Natural killer cell (primary cell): ENCODE data around the gene CLEC17A. TPM values are rescaled to one million over a fixed set of nuclear protein-coding genes. Genes with fewer than 3 reads are reported as not detected.

Source experiments
- ATAC-seq, 3 donors: fragments of 150-1000 bp in 2 of 3; fragments of 200-7000 bp in 1 of 3; cut with Tn5 transposase; 1 replicate in 1 of 3; 2 replicates in 2 of 3; pipeline ENCODE4 v1.10.0; 2021; ENCODE audit warnings: mild to moderate bottlenecking in 2 of 3, moderate library complexity in 2 of 3
- DNase-seq, 2 donors: peaks; one replicate each; pipeline versions ENCODE4 v3.0.0 to v3.0.0-alpha.2; 2013 to 2021; ENCODE audit warnings: mixed read lengths in 1 of 2
- H3K27ac ChIP-seq: one replicate; pipeline ENCODE4 v1.5.1; 2013; ENCODE audit warnings: mild to moderate bottlenecking, low read length
- H3K27me3 ChIP-seq: one replicate; pipeline ENCODE4 v1.6.1; 2013; ENCODE audit warnings: low read length; ENCODE audit not compliant: control insufficient read depth, insufficient read depth
- H3K36me3 ChIP-seq: one replicate; pipeline ENCODE4 v1.6.1; 2013; ENCODE audit warnings: low read length; ENCODE audit not compliant: control insufficient read depth, insufficient read depth
- H3K4me1 ChIP-seq: one replicate; pipeline ENCODE4 v1.6.1; 2013; ENCODE audit warnings: low read length; ENCODE audit not compliant: control insufficient read depth, insufficient read depth
- H3K4me3 ChIP-seq: one replicate; pipeline ENCODE4 v1.5.1; 2013; ENCODE audit warnings: low read length
- H3K9me3 ChIP-seq: one replicate; pipeline ENCODE4 v1.6.1; 2013; ENCODE audit warnings: low read length; ENCODE audit not compliant: control insufficient read depth, insufficient read depth
- H3K27ac Mint-ChIP-seq, 2 donors: one replicate each; pipeline ENCODE4 v1.8.0; 2022; ENCODE audit warnings: mild to moderate bottlenecking in 2 of 2, mixed read lengths in 2 of 2, moderate library complexity in 1 of 2
- H3K27me3 Mint-ChIP-seq, 2 donors: one replicate each; pipeline ENCODE4 v1.8.0; 2022; ENCODE audit warnings: low read depth in 2 of 2, mixed read lengths in 2 of 2
- H3K36me3 Mint-ChIP-seq: one replicate; pipeline ENCODE4 v1.8.0; 2022; ENCODE audit warnings: mixed read lengths
- H3K4me1 Mint-ChIP-seq, 2 donors: one replicate each; pipeline ENCODE4 v1.8.0; 2022; ENCODE audit warnings: mixed read lengths in 2 of 2
- H3K4me3 Mint-ChIP-seq: one replicate; pipeline ENCODE4 v1.8.0; 2022; ENCODE audit warnings: mild to moderate bottlenecking, moderate library complexity, mixed read lengths
- H3K9me3 Mint-ChIP-seq, 2 donors: one replicate each; pipeline ENCODE4 v1.8.0; 2022; ENCODE audit warnings: mixed read lengths in 2 of 2
- CTCF ChIP-seq: fragments of 200-600 bp; IDR thresholded peaks from one replicate; pipeline ENCODE4 v1.8.0; 2022; ENCODE audit warnings: antibody characterized with exemption
- WGBS: methylation state at CpG from one replicate; pipeline ENCODE4 v1.1.7; 2013; ENCODE audit warnings: missing lambda C conversion rate; ENCODE audit not compliant: insufficient coverage; 5-methylcytosine and 5-hydroxymethylcytosine counted together
- intact Hi-C: fragments of 100-400 bp; cut with micrococcal nuclease; formaldehyde crosslinking; loops from one replicate; pipeline ENCODE4 v1.14.2; 2022
- total RNA-seq, 4 donors: library from RNA; stranded (reverse); fragments of 120-200 nt in 1 of 4; gene quantifications; one replicate each; pipeline versions ENCODE4 v1.2.3 to v1.2.4, GENCODE V29; 2013 to 2022

The CLEC17A gene
- total RNA-seq, 3 donors from 2014 or later (not counting 1 experiment from before 2014, with no cell fraction given) = 0.18 to 1.5 (median 0.45) TPM

- Histone ChIP-seq H3K9me3 (no peaks in the 10 kb centered on the region), H3K4me1 (peaks cover 66% of the 10 kb centered on the region), H3K4me3 (no peak overlapping the region), H3K27me3 (no peaks in the 10 kb centered on the region), H3K27ac (no peak overlapping the region), H3K36me3 (peaks cover 10% of the 10 kb centered on the region)
- H3K4me3 Mint-ChIP-seq = no peak overlapping the region
- DNase-seq = no peak
- peak overlapping the region in 1 of 2 donors; percentile 22 for H3K27ac Mint-ChIP-seq
- no peaks in the 10 kb centered on the region for H3K36me3 Mint-ChIP-seq
- no peaks in the 10 kb centered on the region for H3K9me3 Mint-ChIP-seq
- WGBS = 78% methylated on average over 6 of the region's 6 CpGs
- peaks cover 23 to 50% of the 10 kb centered on the region in 2 donors for H3K4me1 Mint-ChIP-seq
- no peak for TF ChIP-seq CTCF
- ATAC-seq = no peak
- H3K27me3 Mint-ChIP-seq = no peaks in the 10 kb centered on the region
- intact Hi-C loops = no loop called here
These were observed 28.5 kb upstream of the CLEC17A start for GRCh38 chr19:14554382-14554812.

DNA sequence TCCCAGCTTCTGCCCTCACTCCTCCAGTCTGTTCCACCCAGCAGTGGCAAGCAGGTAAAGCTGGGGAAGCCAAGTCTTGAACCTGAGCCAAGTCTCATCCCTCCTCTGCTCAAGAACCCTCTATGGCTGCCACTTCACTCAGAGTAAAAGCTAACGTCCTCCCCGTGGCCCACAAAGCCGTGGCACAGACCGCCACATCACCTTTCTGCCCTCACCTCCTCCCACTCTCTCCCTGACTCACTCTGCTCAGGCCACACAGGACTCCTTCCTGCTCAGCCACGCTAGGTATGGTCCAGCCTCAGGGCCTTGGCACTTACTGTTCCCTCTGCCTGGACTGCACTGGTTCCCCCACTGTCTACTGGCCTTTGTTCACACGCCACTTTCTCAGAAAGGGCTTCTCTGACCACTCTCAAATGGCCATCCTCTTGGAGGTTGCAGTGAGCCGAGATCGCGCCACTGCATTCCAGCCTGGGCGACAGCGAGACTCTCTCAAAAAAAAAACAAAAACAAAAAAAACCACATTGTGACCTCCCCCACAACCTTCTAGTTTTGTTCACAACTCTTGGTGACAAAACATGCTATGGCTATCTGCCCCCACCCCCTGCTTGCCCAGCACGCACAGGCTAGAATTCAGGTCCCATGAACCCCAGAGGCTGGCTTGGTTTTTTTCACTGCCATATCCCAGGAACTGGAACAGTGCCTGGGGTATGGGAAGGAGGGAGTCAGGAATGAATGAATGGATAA, 26.8 kb upstream of the CLEC17A start:
- DNase-seq (no peak), ATAC-seq (peak in 2 of 3 donors; percentile 35 to 51)
- intact Hi-C loops = loop anchor here (1.0 kb wide), 1 partner anchor 51 kb away; no protein-coding TSS in a partner anchor
- no peak for TF ChIP-seq CTCF
- H3K4me3 Mint-ChIP-seq = peak overlapping the region; percentile 77
- no peaks in the 10 kb centered on the region for H3K27me3 Mint-ChIP-seq
- Histone ChIP-seq H3K27ac (peak overlapping the region; percentile 69), H3K36me3 (peaks cover 5% of the 10 kb centered on the region), H3K4me1 (peaks cover 78% of the 10 kb centered on the region), H3K4me3 (peak overlapping the region; percentile 0), H3K9me3 (no peaks in the 10 kb centered on the region), H3K27me3 (no peaks in the 10 kb centered on the region)
- H3K9me3 Mint-ChIP-seq = no peaks in the 10 kb centered on the region
- H3K27ac Mint-ChIP-seq = peak overlapping the region; percentile 83 to 91
- peaks cover 23 to 51% of the 10 kb centered on the region in 2 donors for H3K4me1 Mint-ChIP-seq
- no peaks in the 10 kb centered on the region for H3K36me3 Mint-ChIP-seq
- WGBS = 51% methylated on average over 12 of the region's 12 CpGs

GRCh38 chr19:14556662-14557188, 26.2 kb upstream of the CLEC17A start:
- H3K9me3 ChIP-seq = no peaks in the 10 kb centered on the region
- WGBS = 9% methylated on average over 18 of the region's 18 CpGs
- H3K27me3 ChIP-seq = no peaks in the 10 kb centered on the region
- peak overlapping the region; percentile 0 for H3K4me3 ChIP-seq
- Mint-ChIP-seq H3K36me3 (no peaks in the 10 kb centered on the region), H3K27ac (peak overlapping the region; percentile 83 to 91), H3K27me3 (no peaks in the 10 kb centered on the region), H3K4me3 (peak overlapping the region; percentile 77), H3K9me3 (no peaks in the 10 kb centered on the region), H3K4me1 (peaks cover 27 to 49% of the 10 kb centered on the region in 2 donors)
- peaks cover 5% of the 10 kb centered on the region for H3K36me3 ChIP-seq
- intact Hi-C loops = loop anchor here (1.0 kb wide), 1 partner anchor 51 kb away; no protein-coding TSS in a partner anchor
- peak overlapping the region; percentile 69 for H3K27ac ChIP-seq
- TF ChIP-seq CTCF = peak; percentile 93
- peaks cover 78% of the 10 kb centered on the region for H3K4me1 ChIP-seq
- peak; percentile 73 to 89 for DNase-seq
- peak; percentile 77 to 86 (median 84) for ATAC-seq
